ENCODE measurements around the gene NR2E1.
A peak's percentile ranks its signal among the peaks of the same experiment; 100 is the strongest.

NR2E1 gene

GRCh38 chr6:108132863-108133262, 33.0 kb upstream of the NR2E1 start:
- no peak for TF ChIP-seq CTCF (IDR thresholded peaks at IDR 0.05; ENCODE audit: low read depth, low read length)
- H3K4me3 ChIP-seq (ENCODE audit: low read depth, low read length): no peak overlapping the region

GRCh38 chr6:108133594-108134179, 32.1 kb upstream of the NR2E1 start:
- no peak for TF ChIP-seq CTCF (IDR thresholded peaks at IDR 0.05; ENCODE audit: low read depth, low read length)

GRCh38 chr6:108134213-108134970, 31.4 kb upstream of the NR2E1 start:
- TF ChIP-seq CTCF (IDR thresholded peaks at IDR 0.05; ENCODE audit: low read depth, low read length): no peak
- H3K4me3 ChIP-seq (ENCODE audit: low read depth, low read length): peak overlapping the region; percentile 50

More at GRCh38 chr6:108133594-108134179, 32.1 kb upstream of the NR2E1 start:
- peak overlapping the region; percentile 50 for H3K4me3 ChIP-seq (ENCODE audit: low read depth, low read length)

- H3K4me3 ChIP-seq (ENCODE audit: low read depth, low read length): no peak overlapping the region
- no peak for TF ChIP-seq CTCF (IDR thresholded peaks at IDR 0.05; ENCODE audit: low read depth, low read length)
Observed at GRCh38 chr6:108142240-108142639, 23.6 kb upstream of the NR2E1 start.

- no peak for TF ChIP-seq CTCF (IDR thresholded peaks at IDR 0.05; ENCODE audit: low read depth, low read length)
- no peak overlapping the region for H3K4me3 ChIP-seq (ENCODE audit: low read depth, low read length)
Observed at GRCh38 chr6:108145639-108146038, 20.2 kb upstream of the NR2E1 start.

GRCh38 chr6:108152446-108152845, 13.4 kb upstream of the NR2E1 start:
- H3K4me3 ChIP-seq (ENCODE audit: low read depth, low read length): no peak overlapping the region
- TF ChIP-seq CTCF (IDR thresholded peaks at IDR 0.05; ENCODE audit: low read depth, low read length): no peak

- no peak for TF ChIP-seq CTCF (IDR thresholded peaks at IDR 0.05; ENCODE audit: low read depth, low read length)
- no peak overlapping the region for H3K4me3 ChIP-seq (ENCODE audit: low read depth, low read length)
Observed at GRCh38 chr6:108156180-108156937, 9.5 kb upstream of the NR2E1 start.
